ENCODE results near the gene MARVELD3.
"Not testable (repeated sequence)": the region's sequence is repeated elsewhere in the genome, so short reads cannot be mapped to it uniquely, and the experiment has no call there.

The MARVELD3 gene

GRCh38 chr16:71593048-71593999 is 32.7 kb upstream of the MARVELD3 start:
- H3K36me3 ChIP-seq (ENCODE audit: insufficient read depth, low read length), result no peaks in the 10 kb centered on the region
- no peaks in the 10 kb centered on the region for H3K4me1 ChIP-seq (ENCODE audit: control insufficient read depth, insufficient read depth, low read length, unreplicated experiment)
- H2AFZ ChIP-seq (ENCODE audit: low read length, unreplicated experiment), result no peak overlapping the region
- H3K27ac ChIP-seq (ENCODE audit: low read depth, low read length), result no peak overlapping the region
- no peaks in the 10 kb centered on the region for H3K79me2 ChIP-seq (ENCODE audit: control insufficient read depth, insufficient read depth, low read length, unreplicated experiment)
- H3K27me3 ChIP-seq (ENCODE audit: insufficient read depth, low read length), result peaks cover 57% of the 10 kb centered on the region
- H3K4me3 ChIP-seq (ENCODE audit: low read depth, low read length), result no peak overlapping the region

GRCh38 chr16:71594000-71594646 is 31.9 kb upstream of the MARVELD3 start:
- Histone ChIP-seq H3K27me3 (ENCODE audit: insufficient read depth, low read length) (peaks cover 61% of the 10 kb centered on the region), H3K79me2 (ENCODE audit: control insufficient read depth, insufficient read depth, low read length, unreplicated experiment) (no peaks in the 10 kb centered on the region), H3K36me3 (ENCODE audit: insufficient read depth, low read length) (no peaks in the 10 kb centered on the region), H3K27ac (ENCODE audit: low read depth, low read length) (no peak overlapping the region), H2AFZ (ENCODE audit: low read length, unreplicated experiment) (no peak overlapping the region), H3K4me3 (ENCODE audit: low read depth, low read length) (no peak overlapping the region), H3K4me1 (ENCODE audit: control insufficient read depth, insufficient read depth, low read length, unreplicated experiment) (no peaks in the 10 kb centered on the region)

GRCh38 chr16:71595340-71595826 is 30.6 kb upstream of the MARVELD3 start:
- H3K27me3 ChIP-seq (ENCODE audit: insufficient read depth, low read length), result peaks cover 64% of the 10 kb centered on the region
- not testable (repeated sequence) for H3K27ac ChIP-seq (ENCODE audit: low read depth, low read length); H3K4me3 ChIP-seq (ENCODE audit: low read depth, low read length); H3K36me3 ChIP-seq (ENCODE audit: insufficient read depth, low read length); H3K4me1 ChIP-seq (ENCODE audit: control insufficient read depth, insufficient read depth, low read length, unreplicated experiment); H3K79me2 ChIP-seq (ENCODE audit: control insufficient read depth, insufficient read depth, low read length, unreplicated experiment); H2AFZ ChIP-seq (ENCODE audit: low read length, unreplicated experiment)

GRCh38 chr16:71598426-71598825 is 27.6 kb upstream of the MARVELD3 start:
- peaks cover 36% of the 10 kb centered on the region for H3K27me3 ChIP-seq (ENCODE audit: insufficient read depth, low read length)
- not testable (repeated sequence) for H3K36me3 ChIP-seq (ENCODE audit: insufficient read depth, low read length); H2AFZ ChIP-seq (ENCODE audit: low read length, unreplicated experiment); H3K79me2 ChIP-seq (ENCODE audit: control insufficient read depth, insufficient read depth, low read length, unreplicated experiment); H3K4me1 ChIP-seq (ENCODE audit: control insufficient read depth, insufficient read depth, low read length, unreplicated experiment); H3K4me3 ChIP-seq (ENCODE audit: low read depth, low read length); H3K27ac ChIP-seq (ENCODE audit: low read depth, low read length)

- H3K27me3 ChIP-seq (ENCODE audit: insufficient read depth, low read length), result peaks cover 20% of the 10 kb centered on the region
- no peaks in the 10 kb centered on the region for H3K4me1 ChIP-seq (ENCODE audit: control insufficient read depth, insufficient read depth, low read length, unreplicated experiment)
- no peak overlapping the region for H3K27ac ChIP-seq (ENCODE audit: low read depth, low read length)
- no peak overlapping the region for H2AFZ ChIP-seq (ENCODE audit: low read length, unreplicated experiment)
- H3K36me3 ChIP-seq (ENCODE audit: insufficient read depth, low read length), result no peaks in the 10 kb centered on the region
- H3K4me3 ChIP-seq (ENCODE audit: low read depth, low read length), result no peak overlapping the region
- H3K79me2 ChIP-seq (ENCODE audit: control insufficient read depth, insufficient read depth, low read length, unreplicated experiment), result no peaks in the 10 kb centered on the region
Measured at GRCh38 chr16:71600822-71601221, 25.2 kb upstream of the MARVELD3 start.

GRCh38 chr16:71609066-71609465 is 16.9 kb upstream of the MARVELD3 start:
- Histone ChIP-seq H3K36me3 (ENCODE audit: insufficient read depth, low read length) (no peaks in the 10 kb centered on the region), H3K4me1 (ENCODE audit: control insufficient read depth, insufficient read depth, low read length, unreplicated experiment) (peaks cover 3% of the 10 kb centered on the region), H3K4me3 (ENCODE audit: low read depth, low read length) (no peak overlapping the region), H2AFZ (ENCODE audit: low read length, unreplicated experiment) (no peak overlapping the region), H3K27ac (ENCODE audit: low read depth, low read length) (no peak overlapping the region), H3K27me3 (ENCODE audit: insufficient read depth, low read length) (peaks cover 18% of the 10 kb centered on the region), H3K79me2 (ENCODE audit: control insufficient read depth, insufficient read depth, low read length, unreplicated experiment) (no peaks in the 10 kb centered on the region)

- Histone ChIP-seq H2AFZ (ENCODE audit: low read length, unreplicated experiment) (no peak overlapping the region), H3K4me3 (ENCODE audit: low read depth, low read length) (no peak overlapping the region), H3K27me3 (ENCODE audit: insufficient read depth, low read length) (peaks cover 20% of the 10 kb centered on the region), H3K36me3 (ENCODE audit: insufficient read depth, low read length) (no peaks in the 10 kb centered on the region), H3K79me2 (ENCODE audit: control insufficient read depth, insufficient read depth, low read length, unreplicated experiment) (no peaks in the 10 kb centered on the region), H3K4me1 (ENCODE audit: control insufficient read depth, insufficient read depth, low read length, unreplicated experiment) (peaks cover 3% of the 10 kb centered on the region), H3K27ac (ENCODE audit: low read depth, low read length) (no peak overlapping the region)
Measured at GRCh38 chr16:71610447-71610846, 15.5 kb upstream of the MARVELD3 start.

GRCh38 chr16:71610936-71611871 is 14.8 kb upstream of the MARVELD3 start:
- Histone ChIP-seq H3K36me3 (ENCODE audit: insufficient read depth, low read length) (no peaks in the 10 kb centered on the region), H2AFZ (ENCODE audit: low read length, unreplicated experiment) (peak overlapping the region; percentile 61), H3K27me3 (ENCODE audit: insufficient read depth, low read length) (peaks cover 20% of the 10 kb centered on the region), H3K27ac (ENCODE audit: low read depth, low read length) (no peak overlapping the region), H3K4me3 (ENCODE audit: low read depth, low read length) (no peak overlapping the region; the same call in 1 of the 2 replicates), H3K79me2 (ENCODE audit: control insufficient read depth, insufficient read depth, low read length, unreplicated experiment) (no peaks in the 10 kb centered on the region), H3K4me1 (ENCODE audit: control insufficient read depth, insufficient read depth, low read length, unreplicated experiment) (peaks cover 3% of the 10 kb centered on the region)

- H3K27me3 ChIP-seq (ENCODE audit: insufficient read depth, low read length), result peaks cover 36% of the 10 kb centered on the region
- not testable (repeated sequence) for H3K36me3 ChIP-seq (ENCODE audit: insufficient read depth, low read length); H3K79me2 ChIP-seq (ENCODE audit: control insufficient read depth, insufficient read depth, low read length, unreplicated experiment); H3K4me1 ChIP-seq (ENCODE audit: control insufficient read depth, insufficient read depth, low read length, unreplicated experiment); H3K4me3 ChIP-seq (ENCODE audit: low read depth, low read length); H3K27ac ChIP-seq (ENCODE audit: low read depth, low read length); H2AFZ ChIP-seq (ENCODE audit: low read length, unreplicated experiment)
Measured at GRCh38 chr16:71614956-71615355, 11.0 kb upstream of the MARVELD3 start.

GRCh38 chr16:71618429-71618828 is 7.6 kb upstream of the MARVELD3 start:
- Histone ChIP-seq H3K27ac (ENCODE audit: low read depth, low read length) (no peak overlapping the region), H3K36me3 (ENCODE audit: insufficient read depth, low read length) (no peaks in the 10 kb centered on the region), H3K27me3 (ENCODE audit: insufficient read depth, low read length) (peaks cover 46% of the 10 kb centered on the region), H3K79me2 (ENCODE audit: control insufficient read depth, insufficient read depth, low read length, unreplicated experiment) (no peaks in the 10 kb centered on the region), H3K4me3 (ENCODE audit: low read depth, low read length) (no peak overlapping the region), H3K4me1 (ENCODE audit: control insufficient read depth, insufficient read depth, low read length, unreplicated experiment) (no peaks in the 10 kb centered on the region), H2AFZ (ENCODE audit: low read length, unreplicated experiment) (no peak overlapping the region)
